K562 (cell line): ENCODE results near the gene CLSTN1. TPM values are rescaled to one million over a fixed set of nuclear protein-coding genes. Genes with fewer than 3 reads are reported as not detected.

Experiments
- DPF2 ChIP-seq: fragments of 450-650 bp; IDR thresholded peaks from 2 replicates; pipeline ENCODE4 v1.6.1; 2016
- POLR2AphosphoS5 ChIP-seq: IDR thresholded peaks from 2 replicates; pipeline ENCODE4 v1.6.1; 2011; ENCODE audit warnings: mild to moderate bottlenecking, low read depth, low read length, moderate library complexity; ENCODE audit not compliant: control insufficient read depth, insufficient read depth
- ZNF766 ChIP-seq: fragments of 200-800 bp; sonication (Bioruptor generic); conservative IDR thresholded peaks from 2 replicates; pipeline ENCODE4 v1.6.1; 2016; ENCODE audit warnings: missing genetic modification characterization, missing compliant biosample characterization
- polyA plus RNA-seq, 8 experiments: library from polyadenylated mRNA; depleted of rRNA in 4 of 8; stranded (reverse) in 5 of 8; unstranded in 3 of 8; fragments of >200 nt; fragmentation: Nextera tagmentation in 2 of 8; fragmentation: Illumina TruSeq in 1 of 8; extraction: Ambion mirVana in 2 of 8; extraction: Trizol in 1 of 8; gene quantifications; 2 replicates each; pipeline versions ENCODE4 v1.2.1 to v1.2.3, GENCODE V29; 2011 to 2014; ENCODE audit warnings: inconsistent platforms in 1 of 8, missing spikeins in 1 of 8
- total RNA-seq, 7 experiments: library from RNA; depleted of rRNA in 6 of 7; stranded (reverse); fragments of >200 nt in 6 of 7; fragmentation: Illumina TruSeq in 2 of 7; extraction: Trizol in 2 of 7; gene quantifications; 2 replicates each; pipeline versions ENCODE4 v1.2.1 to v1.2.3, GENCODE V29; 2011 to 2021; ENCODE audit warnings: low replicate concordance in 1 of 7
- TF ChIP-seq, protein P1 (sequence below): fragments of 450-650 bp; formaldehyde crosslinking; IDR thresholded peaks from 2 replicates; pipeline ENCODE4 v1.4.0; 2022; ENCODE audit warnings: missing genetic modification characterization
- TF ChIP-seq, protein P2 (sequence below): sonication (generic); formaldehyde crosslinking; IDR thresholded peaks from 2 replicates; pipeline ENCODE4 v1.8.0; 2023; ENCODE audit warnings: mild to moderate bottlenecking, missing genetic modification reagents
- TF ChIP-seq, protein P3 (sequence below): fragments of 250-450 bp; sonication (Bioruptor Pico); IDR thresholded peaks from 2 replicates; pipeline ENCODE4 v1.8.0; 2021; ENCODE audit warnings: mild to moderate bottlenecking, moderate library complexity
- TF ChIP-seq, protein P4 (sequence below): IDR thresholded peaks from 2 replicates; pipeline ENCODE4 v1.6.1; 2011; ENCODE audit warnings: borderline replicate concordance, low read depth, mild to moderate bottlenecking, moderate library complexity, low read length; ENCODE audit not compliant: insufficient read depth, poor library complexity, severe bottlenecking
- TF ChIP-seq, protein P5 (sequence below): sonication (generic); formaldehyde crosslinking; IDR thresholded peaks from 2 replicates; pipeline ENCODE4 v1.8.0; 2022; ENCODE audit warnings: mild to moderate bottlenecking, missing genetic modification reagents, borderline replicate concordance

The CLSTN1 gene
- total and polyA plus RNA-seq, 9 of the 15 experiments (the other 6 are each of a cell fraction or from before 2014, with no cell fraction given): 1.1 to 32.5 (median 13.3) TPM

GRCh38 chr1:9719978-9720722 is 103.6 kb downstream of the CLSTN1 start (continued):
- TF ChIP-seq, protein P1, sequence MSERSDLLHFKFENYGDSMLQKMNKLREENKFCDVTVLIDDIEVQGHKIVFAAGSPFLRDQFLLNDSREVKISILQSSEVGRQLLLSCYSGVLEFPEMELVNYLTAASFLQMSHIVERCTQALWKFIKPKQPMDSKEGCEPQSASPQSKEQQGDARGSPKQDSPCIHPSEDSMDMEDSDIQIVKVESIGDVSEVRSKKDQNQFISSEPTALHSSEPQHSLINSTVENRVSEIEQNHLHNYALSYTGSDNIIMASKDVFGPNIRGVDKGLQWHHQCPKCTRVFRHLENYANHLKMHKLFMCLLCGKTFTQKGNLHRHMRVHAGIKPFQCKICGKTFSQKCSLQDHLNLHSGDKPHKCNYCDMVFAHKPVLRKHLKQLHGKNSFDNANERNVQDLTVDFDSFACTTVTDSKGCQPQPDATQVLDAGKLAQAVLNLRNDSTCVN: no peak
- no peak for TF ChIP-seq POLR2AphosphoS5
- TF ChIP-seq, protein P2, sequence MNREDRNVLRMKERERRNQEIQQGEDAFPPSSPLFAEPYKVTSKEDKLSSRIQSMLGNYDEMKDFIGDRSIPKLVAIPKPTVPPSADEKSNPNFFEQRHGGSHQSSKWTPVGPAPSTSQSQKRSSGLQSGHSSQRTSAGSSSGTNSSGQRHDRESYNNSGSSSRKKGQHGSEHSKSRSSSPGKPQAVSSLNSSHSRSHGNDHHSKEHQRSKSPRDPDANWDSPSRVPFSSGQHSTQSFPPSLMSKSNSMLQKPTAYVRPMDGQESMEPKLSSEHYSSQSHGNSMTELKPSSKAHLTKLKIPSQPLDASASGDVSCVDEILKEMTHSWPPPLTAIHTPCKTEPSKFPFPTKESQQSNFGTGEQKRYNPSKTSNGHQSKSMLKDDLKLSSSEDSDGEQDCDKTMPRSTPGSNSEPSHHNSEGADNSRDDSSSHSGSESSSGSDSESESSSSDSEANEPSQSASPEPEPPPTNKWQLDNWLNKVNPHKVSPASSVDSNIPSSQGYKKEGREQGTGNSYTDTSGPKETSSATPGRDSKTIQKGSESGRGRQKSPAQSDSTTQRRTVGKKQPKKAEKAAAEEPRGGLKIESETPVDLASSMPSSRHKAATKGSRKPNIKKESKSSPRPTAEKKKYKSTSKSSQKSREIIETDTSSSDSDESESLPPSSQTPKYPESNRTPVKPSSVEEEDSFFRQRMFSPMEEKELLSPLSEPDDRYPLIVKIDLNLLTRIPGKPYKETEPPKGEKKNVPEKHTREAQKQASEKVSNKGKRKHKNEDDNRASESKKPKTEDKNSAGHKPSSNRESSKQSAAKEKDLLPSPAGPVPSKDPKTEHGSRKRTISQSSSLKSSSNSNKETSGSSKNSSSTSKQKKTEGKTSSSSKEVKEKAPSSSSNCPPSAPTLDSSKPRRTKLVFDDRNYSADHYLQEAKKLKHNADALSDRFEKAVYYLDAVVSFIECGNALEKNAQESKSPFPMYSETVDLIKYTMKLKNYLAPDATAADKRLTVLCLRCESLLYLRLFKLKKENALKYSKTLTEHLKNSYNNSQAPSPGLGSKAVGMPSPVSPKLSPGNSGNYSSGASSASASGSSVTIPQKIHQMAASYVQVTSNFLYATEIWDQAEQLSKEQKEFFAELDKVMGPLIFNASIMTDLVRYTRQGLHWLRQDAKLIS (CRISPR knock-in tag): no peak
- no peak for TF ChIP-seq DPF2
- TF ChIP-seq, protein P3, sequence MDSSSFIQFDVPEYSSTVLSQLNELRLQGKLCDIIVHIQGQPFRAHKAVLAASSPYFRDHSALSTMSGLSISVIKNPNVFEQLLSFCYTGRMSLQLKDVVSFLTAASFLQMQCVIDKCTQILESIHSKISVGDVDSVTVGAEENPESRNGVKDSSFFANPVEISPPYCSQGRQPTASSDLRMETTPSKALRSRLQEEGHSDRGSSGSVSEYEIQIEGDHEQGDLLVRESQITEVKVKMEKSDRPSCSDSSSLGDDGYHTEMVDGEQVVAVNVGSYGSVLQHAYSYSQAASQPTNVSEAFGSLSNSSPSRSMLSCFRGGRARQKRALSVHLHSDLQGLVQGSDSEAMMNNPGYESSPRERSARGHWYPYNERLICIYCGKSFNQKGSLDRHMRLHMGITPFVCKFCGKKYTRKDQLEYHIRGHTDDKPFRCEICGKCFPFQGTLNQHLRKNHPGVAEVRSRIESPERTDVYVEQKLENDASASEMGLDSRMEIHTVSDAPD: no peak
- TF ChIP-seq, protein P4, sequence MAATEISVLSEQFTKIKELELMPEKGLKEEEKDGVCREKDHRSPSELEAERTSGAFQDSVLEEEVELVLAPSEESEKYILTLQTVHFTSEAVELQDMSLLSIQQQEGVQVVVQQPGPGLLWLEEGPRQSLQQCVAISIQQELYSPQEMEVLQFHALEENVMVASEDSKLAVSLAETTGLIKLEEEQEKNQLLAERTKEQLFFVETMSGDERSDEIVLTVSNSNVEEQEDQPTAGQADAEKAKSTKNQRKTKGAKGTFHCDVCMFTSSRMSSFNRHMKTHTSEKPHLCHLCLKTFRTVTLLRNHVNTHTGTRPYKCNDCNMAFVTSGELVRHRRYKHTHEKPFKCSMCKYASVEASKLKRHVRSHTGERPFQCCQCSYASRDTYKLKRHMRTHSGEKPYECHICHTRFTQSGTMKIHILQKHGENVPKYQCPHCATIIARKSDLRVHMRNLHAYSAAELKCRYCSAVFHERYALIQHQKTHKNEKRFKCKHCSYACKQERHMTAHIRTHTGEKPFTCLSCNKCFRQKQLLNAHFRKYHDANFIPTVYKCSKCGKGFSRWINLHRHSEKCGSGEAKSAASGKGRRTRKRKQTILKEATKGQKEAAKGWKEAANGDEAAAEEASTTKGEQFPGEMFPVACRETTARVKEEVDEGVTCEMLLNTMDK: peak; percentile 50
- 0 out of 2 replicates have a peak, but pooled peaks have one; percentile 9 for TF ChIP-seq ZNF766
- TF ChIP-seq, protein P5, sequence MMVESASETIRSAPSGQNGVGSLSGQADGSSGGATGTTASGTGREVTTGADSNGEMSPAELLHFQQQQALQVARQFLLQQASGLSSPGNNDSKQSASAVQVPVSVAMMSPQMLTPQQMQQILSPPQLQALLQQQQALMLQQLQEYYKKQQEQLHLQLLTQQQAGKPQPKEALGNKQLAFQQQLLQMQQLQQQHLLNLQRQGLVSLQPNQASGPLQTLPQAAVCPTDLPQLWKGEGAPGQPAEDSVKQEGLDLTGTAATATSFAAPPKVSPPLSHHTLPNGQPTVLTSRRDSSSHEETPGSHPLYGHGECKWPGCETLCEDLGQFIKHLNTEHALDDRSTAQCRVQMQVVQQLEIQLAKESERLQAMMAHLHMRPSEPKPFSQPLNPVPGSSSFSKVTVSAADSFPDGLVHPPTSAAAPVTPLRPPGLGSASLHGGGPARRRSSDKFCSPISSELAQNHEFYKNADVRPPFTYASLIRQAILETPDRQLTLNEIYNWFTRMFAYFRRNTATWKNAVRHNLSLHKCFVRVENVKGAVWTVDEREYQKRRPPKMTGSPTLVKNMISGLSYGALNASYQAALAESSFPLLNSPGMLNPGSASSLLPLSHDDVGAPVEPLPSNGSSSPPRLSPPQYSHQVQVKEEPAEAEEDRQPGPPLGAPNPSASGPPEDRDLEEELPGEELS (CRISPR knock-in tag): no peak
